IMR-90 (cell line): ENCODE measurements around the gene HIVEP3. TPM values are rescaled to one million over a fixed set of nuclear protein-coding genes. Genes with fewer than 3 reads are reported as not detected.

Experiments used
- ATAC-seq: fragments of 200-7000 bp; cut with Tn5 transposase; 2 replicates; pipeline ENCODE4 v1.9.1; 2020; ENCODE audit warnings: low read depth, mild to moderate bottlenecking, moderate library complexity
- BruUV-seq: library from RNA; stranded (reverse); fragments of 400-500 nt; replicated peaks from 2 replicates; lab custom pipeline; 2021; lab: Mats Ljungman, UMichigan
- CTCF ChIA-PET: fragments of 300-600 bp; formaldehyde crosslinking; extraction: SDS; loops from one replicate; lab custom pipeline; 2021; ENCODE audit warnings: antibody characterized with exemption; lab: Yijun Ruan, JAX
- POLR2A ChIA-PET: fragments of 300-600 bp; sonication (Branson Sonifier 250); formaldehyde crosslinking; loops from one replicate; lab custom pipeline; 2022; ENCODE audit warnings: antibody characterized with exemption; ENCODE audit not compliant: unreplicated experiment; lab: Charles Lee
- DNase-seq: peaks from one replicate; pipeline ENCODE4 v3.0.0; 2013
- H2AFZ ChIP-seq: replicated peaks from 2 replicates; pipeline ENCODE3; 2013; ENCODE audit warnings: low read length, mild to moderate bottlenecking; ENCODE audit not compliant: poor library complexity
- H2AK5ac ChIP-seq: 2 replicates; pipeline ENCODE4 v1.6.1; 2013; ENCODE audit warnings: low read depth, low read length, inconsistent platforms
- H2AK9ac ChIP-seq: replicated peaks from 2 replicates; pipeline ENCODE3; 2013; ENCODE audit warnings: mild to moderate bottlenecking, low read depth, low read length, moderate library complexity; ENCODE audit not compliant: poor library complexity
- H2BK120ac ChIP-seq: 2 replicates; pipeline ENCODE4 v1.6.1; 2013; ENCODE audit warnings: low read depth, low read length, inconsistent platforms
- H2BK15ac ChIP-seq: 3 replicates; pipeline ENCODE4 v1.6.1; 2013; ENCODE audit warnings: low read depth, low read length, inconsistent platforms
- H2BK20ac ChIP-seq: 2 replicates; pipeline ENCODE4 v1.6.1; 2013; ENCODE audit warnings: low read depth, mild to moderate bottlenecking, inconsistent platforms, low read length, moderate library complexity
- H2BK5ac ChIP-seq: 2 replicates; pipeline ENCODE4 v1.6.1; 2013; ENCODE audit warnings: mild to moderate bottlenecking, low read depth, low read length, inconsistent platforms; ENCODE audit not compliant: poor library complexity, severe bottlenecking
- H3K14ac ChIP-seq: replicated peaks from 2 replicates; pipeline ENCODE4 v1.6.1; 2013; ENCODE audit warnings: low read depth, low read length, inconsistent platforms
- H3K18ac ChIP-seq: 2 replicates; pipeline ENCODE4 v1.6.1; 2013; ENCODE audit warnings: low read depth, low read length, control low read depth
- H3K23ac ChIP-seq: 2 replicates; pipeline ENCODE4 v1.6.1; 2013; ENCODE audit warnings: low read depth, low read length, inconsistent platforms
- H3K27ac ChIP-seq: 2 replicates; pipeline ENCODE4 v1.5.1; 2013; ENCODE audit warnings: mild to moderate bottlenecking, control low read depth, low read length; ENCODE audit not compliant: insufficient read depth
- H3K27me3 ChIP-seq: 2 replicates; pipeline ENCODE4 v1.6.1; 2013; ENCODE audit warnings: low read length; ENCODE audit not compliant: control insufficient read depth, insufficient read depth
- H3K36me3 ChIP-seq: 2 replicates; pipeline ENCODE4 v1.6.1; 2013; ENCODE audit warnings: low read length, mixed read lengths; ENCODE audit not compliant: control insufficient read depth, insufficient read depth
- H3K4ac ChIP-seq: 2 replicates; pipeline ENCODE4 v1.6.1; 2013; ENCODE audit warnings: low read depth, low read length, inconsistent platforms
- H3K4me1 ChIP-seq: 2 replicates; pipeline ENCODE4 v1.6.1; 2013; ENCODE audit warnings: low read length, mixed read lengths; ENCODE audit not compliant: control insufficient read depth, insufficient read depth
- H3K4me2 ChIP-seq: 2 replicates; pipeline ENCODE4 v1.6.1; 2013; ENCODE audit warnings: low read depth, mild to moderate bottlenecking, control low read depth, low read length, moderate library complexity
- H3K4me3 ChIP-seq: 2 replicates; pipeline ENCODE4 v1.5.1; 2013; ENCODE audit warnings: low read depth, mild to moderate bottlenecking, control low read depth, low read length, moderate library complexity; ENCODE audit not compliant: insufficient read depth
- H3K56ac ChIP-seq: 2 replicates; pipeline ENCODE4 v1.6.1; 2013; ENCODE audit warnings: low read length, inconsistent platforms; ENCODE audit not compliant: insufficient read depth; ENCODE audit errors: extremely low read depth
- H3K79me1 ChIP-seq, 2 experiments: 2 replicates each; pipeline ENCODE4 v1.6.1; 2013; ENCODE audit warnings: low read length in 2 of 2, inconsistent platforms in 1 of 2, low read depth in 1 of 2
- H3K9ac ChIP-seq: 2 replicates; pipeline ENCODE4 v1.6.1; 2013; ENCODE audit warnings: low read depth, low read length, control low read depth
- H3K9me1 ChIP-seq: 2 replicates; pipeline ENCODE4 v1.6.1; 2013; ENCODE audit warnings: low read length, inconsistent platforms; ENCODE audit not compliant: insufficient read depth
- H3K9me3 ChIP-seq: 2 replicates; pipeline ENCODE4 v1.6.1; 2013; ENCODE audit warnings: low read length; ENCODE audit not compliant: control insufficient read depth, insufficient read depth
- H4K20me1 ChIP-seq: 2 replicates; pipeline ENCODE4 v1.6.1; 2013; ENCODE audit warnings: low read length, inconsistent platforms; ENCODE audit not compliant: insufficient read depth
- H4K5ac ChIP-seq: 2 replicates; pipeline ENCODE4 v1.6.1; 2013; ENCODE audit warnings: mild to moderate bottlenecking, low read depth, low read length, control low read depth
- H4K8ac ChIP-seq, 2 experiments: 2 replicates each; pipeline ENCODE4 v1.6.1; 2013; ENCODE audit warnings: low read depth in 2 of 2, low read length in 2 of 2, control low read depth in 1 of 2, inconsistent platforms in 1 of 2
- H4K91ac ChIP-seq: 2 replicates; pipeline ENCODE4 v1.6.1; 2013; ENCODE audit warnings: low read depth, low read length, inconsistent platforms; ENCODE audit not compliant: insufficient read depth
- MAZ ChIP-seq: IDR thresholded peaks from 2 replicates; pipeline ENCODE4 v1.6.1; 2012; ENCODE audit warnings: low read depth, mild to moderate bottlenecking, low read length, improper control_type of control experiment, moderate library complexity, borderline replicate concordance
- RAD21 ChIP-seq: IDR thresholded peaks from 2 replicates; pipeline ENCODE4 v1.6.1; 2012; ENCODE audit warnings: low read length, improper control_type of control experiment
- WGBS, 2 experiments: methylation state at CpG; one replicate each; pipeline versions ENCODE4 v1.1.5 to v1.1.7; 2013; ENCODE audit warnings: missing lambda C conversion rate in 2 of 2; ENCODE audit not compliant: insufficient read length in 1 of 2; ENCODE audit errors: extremely low coverage in 2 of 2; 5-methylcytosine and 5-hydroxymethylcytosine counted together
- dilution Hi-C: fragments of 300-500 bp; cut with HindIII; formaldehyde crosslinking; loops from one replicate; pipeline ENCODE4 v1.14.3; 2018; ENCODE audit warnings: low sequenced_read_pairs; ENCODE audit not compliant: unreplicated experiment
- in situ Hi-C: fragments of 300-500 bp; cut with MboI; formaldehyde crosslinking; loops from 3 replicates; pipeline ENCODE4 v1.14.3; 2019; ENCODE audit warnings: low sequenced_read_pairs, inconsistent platforms, mixed read lengths
- intact Hi-C: fragments of 100-400 bp; cut with micrococcal nuclease; formaldehyde crosslinking; loops from 2 replicates; pipeline ENCODE4 v1.10.0; 2022
- polyA plus RNA-seq, 3 experiments: library from polyadenylated mRNA; depleted of rRNA; stranded (reverse); fragments of >200 nt; gene quantifications; 2 replicates each; pipeline ENCODE4 v1.2.3, GENCODE V29; 2012; ENCODE audit warnings: low replicate concordance in 1 of 3
- total RNA-seq: library from RNA; depleted of rRNA; stranded (reverse); fragments of >200 nt; gene quantifications from 2 replicates; pipeline ENCODE4 v1.2.3, GENCODE V29; 2012

HIVEP3 gene
- total and polyA plus RNA-seq, 2 of the 4 experiments (the other 2 are of a cell fraction) = 1.4 to 4.0 TPM

DNA sequence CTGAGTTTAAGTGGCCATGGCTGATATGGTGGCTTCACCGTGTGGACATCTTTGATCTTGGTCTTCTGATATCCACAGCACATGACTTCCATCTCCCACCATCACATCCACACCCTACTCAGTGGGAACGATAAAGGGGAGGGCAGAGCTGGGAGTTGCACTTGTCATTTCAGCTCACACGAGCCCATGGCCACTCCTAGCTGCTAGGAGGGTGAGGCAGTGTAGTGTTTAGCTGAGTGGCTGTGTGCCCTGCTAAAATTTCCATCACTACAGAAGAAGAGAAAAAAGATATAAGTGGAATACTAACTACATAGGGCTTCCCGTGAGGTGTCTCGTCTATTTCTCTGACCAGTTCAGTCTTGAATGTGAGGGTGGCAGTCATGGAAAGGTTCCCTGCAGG is 310.9 kb downstream of the HIVEP3 start:
- Histone ChIP-seq H2BK120ac (no peak overlapping the region), H4K20me1 (no peaks in the 10 kb centered on the region; the same call in 1 of the 2 replicates), H3K4me2 (no peak overlapping the region), H3K4me3 (no peak overlapping the region), H3K4ac (peak overlapping the region; percentile 22; the same call in 1 of the 2 replicates), H2AK5ac (no peak overlapping the region), H3K23ac (no peak overlapping the region), H3K9me3 (no peaks in the 10 kb centered on the region; the same call in 1 of the 2 replicates), H3K4me1 (peaks cover 4% of the 10 kb centered on the region), H2BK5ac (no peak overlapping the region), H2AK9ac (peak overlapping the region; percentile 44), H3K79me1 (peaks cover 11 to 19% of the 10 kb centered on the region in 2 experiments; a peak in 2 of 4 replicates), H3K9me1 (0 out of 2 replicates have a peak, but pooled peaks cover 6% of the 10 kb centered on the region), H2BK15ac (no peak overlapping the region), H3K9ac (no peak overlapping the region), H4K91ac (no peak overlapping the region), H4K8ac (no peak overlapping the region), H3K14ac (no peak overlapping the region), H3K18ac (no peak overlapping the region), H3K56ac (no peak overlapping the region), H3K36me3 (no peaks in the 10 kb centered on the region), H2BK20ac (no peak overlapping the region), H3K27me3 (no peaks in the 10 kb centered on the region), H2AFZ (no peak overlapping the region), H4K5ac (no peak overlapping the region), H3K27ac (no peak overlapping the region)
- CTCF ChIA-PET = no interaction called here
- no TSS peak for BruUV-seq
- in situ Hi-C loops (no loop called here), dilution Hi-C loops (no loop called here), intact Hi-C loops (no loop called here)
- WGBS, 2 experiments = no CpG with 5 or more reads among the region's 5 CpGs
- ATAC-seq (no peak), DNase-seq (no peak)
- POLR2A ChIA-PET = no interaction called here
- TF ChIP-seq RAD21 (no peak), MAZ (no peak)
